H9 (cell line): ENCODE results near the gene MTFR2. TPM values are rescaled to one million over a fixed set of nuclear protein-coding genes. Genes with fewer than 3 reads are reported as not detected.

ENCODE experiments used
- DNase-seq: peaks from one replicate; pipeline ENCODE4 v3.0.0-alpha.2; 2017
- H2AFZ ChIP-seq: one replicate; pipeline ENCODE4 v1.6.1; 2013; ENCODE audit warnings: mild to moderate bottlenecking, low read length, control low read depth, moderate library complexity
- H2AK5ac ChIP-seq: 2 replicates; pipeline ENCODE4 v1.6.1; 2013; ENCODE audit warnings: low read length, control low read depth, mixed read lengths; ENCODE audit not compliant: insufficient read length
- H2BK120ac ChIP-seq: one replicate; pipeline ENCODE4 v1.6.1; 2013; ENCODE audit warnings: low read depth, mild to moderate bottlenecking, low read length, control low read depth, inconsistent platforms; ENCODE audit not compliant: poor library complexity, severe bottlenecking
- H2BK12ac ChIP-seq: 2 replicates; pipeline ENCODE4 v1.6.1; 2013; ENCODE audit warnings: low read length, control low read depth, mixed read lengths, low read depth; ENCODE audit not compliant: insufficient read length
- H2BK15ac ChIP-seq: 2 replicates; pipeline ENCODE4 v1.6.1; 2013; ENCODE audit warnings: low read depth, low read length, control low read depth
- H2BK20ac ChIP-seq: one replicate; pipeline ENCODE4 v1.6.1; 2013; ENCODE audit warnings: low read depth, mild to moderate bottlenecking, low read length, control low read depth, inconsistent platforms; ENCODE audit not compliant: poor library complexity, severe bottlenecking
- H2BK5ac ChIP-seq: 2 replicates; pipeline ENCODE4 v1.6.1; 2013; ENCODE audit warnings: low read length, control low read depth, mixed read lengths; ENCODE audit not compliant: insufficient read length
- H3K14ac ChIP-seq: 2 replicates; pipeline ENCODE4 v1.6.1; 2013; ENCODE audit warnings: low read length, control low read depth; ENCODE audit not compliant: insufficient read depth
- H3K18ac ChIP-seq: 2 replicates; pipeline ENCODE4 v1.6.1; 2013; ENCODE audit warnings: low read depth, mild to moderate bottlenecking, mixed read lengths, low read length, control low read depth; ENCODE audit not compliant: insufficient read length
- H3K23ac ChIP-seq: 2 replicates; pipeline ENCODE4 v1.6.1; 2013; ENCODE audit warnings: low read length, control low read depth, mixed read lengths, low read depth; ENCODE audit not compliant: insufficient read length
- H3K23me2 ChIP-seq: 2 replicates; pipeline ENCODE4 v1.6.1; 2013; ENCODE audit warnings: low read depth, mild to moderate bottlenecking, mixed read lengths, low read length, control low read depth; ENCODE audit not compliant: insufficient read length, poor library complexity, severe bottlenecking
- H3K27ac ChIP-seq: 2 replicates; pipeline ENCODE4 v1.5.1; 2013; ENCODE audit warnings: low read length, control low read depth, mixed read lengths, low read depth; ENCODE audit not compliant: insufficient read length
- H3K27me3 ChIP-seq: 2 replicates; pipeline ENCODE4 v1.6.1; 2013; ENCODE audit warnings: low read length, control low read depth, inconsistent platforms; ENCODE audit not compliant: insufficient read depth
- H3K4ac ChIP-seq: 2 replicates; pipeline ENCODE4 v1.6.1; 2013; ENCODE audit warnings: low read depth, mild to moderate bottlenecking, control low read depth, inconsistent platforms, low read length, moderate library complexity
- H3K4me1 ChIP-seq: 2 replicates; pipeline ENCODE4 v1.6.1; 2013; ENCODE audit warnings: low read length, control low read depth, inconsistent platforms; ENCODE audit not compliant: insufficient read depth
- H3K4me2 ChIP-seq: 2 replicates; pipeline ENCODE4 v1.6.1; 2013; ENCODE audit warnings: low read length, control low read depth, mixed read lengths; ENCODE audit not compliant: insufficient read length, insufficient read depth
- H3K56ac ChIP-seq: 2 replicates; pipeline ENCODE4 v1.6.1; 2013; ENCODE audit warnings: low read depth, mild to moderate bottlenecking, mixed read lengths, low read length, control low read depth; ENCODE audit not compliant: insufficient read length
- H3K79me1 ChIP-seq: 2 replicates; pipeline ENCODE4 v1.6.1; 2013; ENCODE audit warnings: low read depth, mild to moderate bottlenecking, moderate library complexity, low read length, control low read depth, inconsistent platforms; ENCODE audit not compliant: insufficient read depth, poor library complexity, severe bottlenecking
- H3K79me2 ChIP-seq: 2 replicates; pipeline ENCODE4 v1.6.1; 2013; ENCODE audit warnings: low read length, control low read depth, inconsistent platforms; ENCODE audit not compliant: insufficient read depth
- H3K9ac ChIP-seq: 2 replicates; pipeline ENCODE4 v1.6.1; 2013; ENCODE audit warnings: low read length, control low read depth, mixed read lengths; ENCODE audit not compliant: insufficient read length; ENCODE audit errors: extremely low read depth
- H3K9me3 ChIP-seq: one replicate; pipeline ENCODE4 v1.6.1; 2013; ENCODE audit warnings: low read depth, low read length, inconsistent platforms; ENCODE audit not compliant: control insufficient read depth
- H3T11ph ChIP-seq: one replicate; pipeline ENCODE4 v1.6.1; 2013; ENCODE audit warnings: mild to moderate bottlenecking, low read length, control low read depth, inconsistent platforms
- H4K20me1 ChIP-seq: one replicate; pipeline ENCODE4 v1.6.1; 2013; ENCODE audit not compliant: control insufficient read depth, insufficient read length, insufficient read depth
- H4K5ac ChIP-seq: 2 replicates; pipeline ENCODE4 v1.6.1; 2013; ENCODE audit warnings: low read depth, mild to moderate bottlenecking, mixed read lengths, low read length, control low read depth; ENCODE audit not compliant: insufficient read length
- H4K8ac ChIP-seq: replicated peaks from 2 replicates; pipeline ENCODE4 v1.6.1; 2013; ENCODE audit warnings: low read length, control low read depth, mixed read lengths, low read depth; ENCODE audit not compliant: insufficient read length
- H4K91ac ChIP-seq: 2 replicates; pipeline ENCODE4 v1.6.1; 2013; ENCODE audit warnings: low read depth, mild to moderate bottlenecking, moderate library complexity, mixed read lengths, low read length, control low read depth; ENCODE audit not compliant: insufficient read length
- H3K27ac Mint-ChIP-seq, 3 experiments: 2 replicates in 2 of 3; 3 replicates in 1 of 3; pipeline ENCODE4 v1.8.0; 2020 to 2021; ENCODE audit warnings: mixed read lengths in 3 of 3, mild to moderate bottlenecking in 1 of 3, moderate library complexity in 1 of 3
- H3K27me3 Mint-ChIP-seq: 2 replicates; pipeline ENCODE4 v1.8.0; 2021; ENCODE audit warnings: low read depth, mild to moderate bottlenecking, moderate library complexity, mixed read lengths
- H3K36me3 Mint-ChIP-seq, 3 experiments: 2 replicates in 2 of 3; 3 replicates in 1 of 3; pipeline ENCODE4 v1.8.0; 2020 to 2021; ENCODE audit warnings: low read depth in 3 of 3, mixed read lengths in 3 of 3; ENCODE audit not compliant: insufficient read depth in 1 of 3
- H3K4me1 Mint-ChIP-seq, 2 experiments: 2 replicates each; pipeline ENCODE4 v1.8.0; 2020; ENCODE audit warnings: mixed read lengths in 2 of 2
- H3K4me3 Mint-ChIP-seq, 2 experiments: 2 replicates in 1 of 2; 3 replicates in 1 of 2; pipeline ENCODE4 v1.8.0; 2020 to 2021; ENCODE audit warnings: mild to moderate bottlenecking in 2 of 2, mixed read lengths in 2 of 2, moderate library complexity in 1 of 2
- H3K9me3 Mint-ChIP-seq, 2 experiments: 2 replicates in 1 of 2; 3 replicates in 1 of 2; pipeline ENCODE4 v1.8.0; 2020; ENCODE audit warnings: mild to moderate bottlenecking in 2 of 2, mixed read lengths in 2 of 2, moderate library complexity in 1 of 2
- CTCF ChIP-seq: fragments of 200-600 bp; sonication (generic); conservative IDR thresholded peaks from 3 replicates; pipeline ENCODE4 v1.8.0; 2021; ENCODE audit warnings: antibody characterized with exemption, mild to moderate bottlenecking
- WGBS: extraction: QIAGEN DNeasy Blood & Tissue Kit; methylation state at CpG from one replicate; pipeline ENCODE4 v1.1.7; 2013; ENCODE audit warnings: missing lambda C conversion rate, low lambda C conversion rate, mixed read lengths; ENCODE audit not compliant: insufficient read length; ENCODE audit errors: extremely low coverage; 5-methylcytosine and 5-hydroxymethylcytosine counted together
- total RNA-seq: library from RNA; stranded (reverse); gene quantifications from 2 replicates; pipeline ENCODE4 v1.2.1, GENCODE V29; 2021

MTFR2 gene
- total RNA-seq, 1 experiment from 2014 or later: 11.8 TPM

DNA sequence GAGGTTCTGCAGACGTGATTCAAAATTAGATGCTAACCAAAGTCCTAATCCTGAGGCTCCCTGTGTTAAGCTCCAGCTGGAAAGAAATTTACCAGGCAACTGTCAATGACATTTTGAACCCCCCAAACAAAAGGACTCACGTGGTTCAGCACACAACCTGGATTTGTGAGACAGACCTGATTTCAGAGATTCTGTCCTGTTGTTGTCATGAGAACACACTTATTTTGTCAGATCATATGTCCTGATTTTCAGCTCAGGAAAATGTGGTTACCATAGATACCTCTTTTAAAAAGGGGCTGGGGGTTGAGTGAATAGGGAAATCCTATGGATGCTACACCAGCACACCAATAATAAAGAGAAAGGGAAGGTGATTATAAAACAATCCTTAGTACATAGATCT lies 61.6 kb downstream of the MTFR2 start:
- H4K20me1 ChIP-seq: no peaks in the 10 kb centered on the region
- H2AK5ac ChIP-seq: no peak overlapping the region
- H3K27me3 ChIP-seq: no peaks in the 10 kb centered on the region
- H3K56ac ChIP-seq: no peak overlapping the region
- peaks cover 0 to 5% of the 10 kb centered on the region in 2 experiments; a peak in 2 of 4 replicates for H3K4me1 Mint-ChIP-seq
- H3K27ac Mint-ChIP-seq: no peak overlapping the region
- no peaks in the 10 kb centered on the region for H3K79me1 ChIP-seq
- H3K9me3 Mint-ChIP-seq: no peaks in the 10 kb centered on the region
- no CpG with 5 or more reads among the region's 2 CpGs for WGBS
- no peaks in the 10 kb centered on the region for H3K23me2 ChIP-seq
- H3K18ac ChIP-seq: no peak overlapping the region
- no peak overlapping the region for H4K8ac ChIP-seq
- H3K36me3 Mint-ChIP-seq: no peaks in the 10 kb centered on the region
- H4K5ac ChIP-seq: no peak overlapping the region
- no peak overlapping the region for H2BK120ac ChIP-seq
- H3K4me2 ChIP-seq: no peak overlapping the region
- H3K4me1 ChIP-seq: no peaks in the 10 kb centered on the region
- no peaks in the 10 kb centered on the region for H3K79me2 ChIP-seq
- no peak overlapping the region for H4K91ac ChIP-seq
- H2AFZ ChIP-seq: no peak overlapping the region
- no peaks in the 10 kb centered on the region for H3K9me3 ChIP-seq
- no peak overlapping the region for H3K14ac ChIP-seq
- no peak overlapping the region for H2BK15ac ChIP-seq
- no peak overlapping the region for H2BK5ac ChIP-seq
- no peak overlapping the region for H3K23ac ChIP-seq
- H3K4me3 Mint-ChIP-seq: no peak overlapping the region
- no peak overlapping the region for H2BK20ac ChIP-seq
- H3K4ac ChIP-seq: no peak overlapping the region
- no peak overlapping the region for H3K27ac ChIP-seq
- TF ChIP-seq CTCF: no peak
- no peak for DNase-seq
- H3T11ph ChIP-seq: no peak overlapping the region
- no peak overlapping the region for H3K9ac ChIP-seq
- no peak overlapping the region for H2BK12ac ChIP-seq
- H3K27me3 Mint-ChIP-seq: no peaks in the 10 kb centered on the region
